EL (cell line): ENCODE measurements around the gene MCF2L.
A peak's percentile ranks its signal among the peaks of the same experiment; 100 is the strongest.
"Not testable (repeated sequence)": the region's sequence is repeated elsewhere in the genome, so short reads cannot be mapped to it uniquely, and the experiment has no call there.

Source experiments
- DNase-seq: peaks from one replicate; pipeline ENCODE4 v3.0.0-alpha.2; 2016

The MCF2L gene

GRCh38 chr13:113051641-113052040 is 82.6 kb downstream of the MCF2L start:
- no peak for DNase-seq

- no peak for DNase-seq
Measured at GRCh38 chr13:113052206-113052605, 83.2 kb downstream of the MCF2L start.

GRCh38 chr13:113052971-113053370 is 84.0 kb downstream of the MCF2L start:
- no peak for DNase-seq

GRCh38 chr13:113053376-113053775 is 84.4 kb downstream of the MCF2L start:
- no peak for DNase-seq

GRCh38 chr13:113053801-113054604 is 85.0 kb downstream of the MCF2L start:
- DNase-seq: no peak

- no peak for DNase-seq
Measured at GRCh38 chr13:113057084-113057483, 88.1 kb downstream of the MCF2L start.

GRCh38 chr13:113057559-113057958 is 88.5 kb downstream of the MCF2L start:
- DNase-seq: not testable (repeated sequence)

- DNase-seq: no peak
Measured at GRCh38 chr13:113058129-113058987, 89.3 kb downstream of the MCF2L start.

GRCh38 chr13:113058988-113059850 is 90.2 kb downstream of the MCF2L start:
- DNase-seq: no peak

- DNase-seq: no peak
Measured at GRCh38 chr13:113059891-113060290, 90.9 kb downstream of the MCF2L start.

- no peak for DNase-seq
Measured at GRCh38 chr13:113060557-113061270, 91.7 kb downstream of the MCF2L start.

GRCh38 chr13:113061271-113061625 is 92.2 kb downstream of the MCF2L start:
- no peak for DNase-seq

GRCh38 chr13:113061796-113062425 is 92.9 kb downstream of the MCF2L start:
- no peak for DNase-seq

GRCh38 chr13:113062691-113063090 is 93.7 kb downstream of the MCF2L start:
- no peak for DNase-seq

- DNase-seq: no peak
Measured at GRCh38 chr13:113063091-113063491, 94.1 kb downstream of the MCF2L start.

- DNase-seq: no peak
Measured at GRCh38 chr13:113064000-113064533, 95.1 kb downstream of the MCF2L start.

GRCh38 chr13:113064534-113065405 is 95.8 kb downstream of the MCF2L start:
- DNase-seq: peak; percentile 53

GRCh38 chr13:113065406-113066141 is 96.6 kb downstream of the MCF2L start:
- DNase-seq: no peak

GRCh38 chr13:113066142-113066455 is 97.1 kb downstream of the MCF2L start:
- no peak for DNase-seq

GRCh38 chr13:113066746-113067145 is 97.7 kb downstream of the MCF2L start:
- no peak for DNase-seq
